Neuronal stem cell (in vitro differentiated cells): ENCODE results near the gene EXOC3.

Source experiments
- DNase-seq: peaks from one replicate; pipeline ENCODE4 v3.0.0-alpha.2; 2013; ENCODE audit warnings: low spot score
- H2AFZ ChIP-seq: one replicate; pipeline ENCODE4 v1.6.1; 2013; ENCODE audit warnings: mild to moderate bottlenecking, low read length, inconsistent platforms
- H2AK5ac ChIP-seq: 2 replicates; pipeline ENCODE4 v1.6.1; 2013; ENCODE audit warnings: low read depth, mild to moderate bottlenecking, inconsistent platforms, low read length, moderate library complexity, mixed read lengths
- H2BK120ac ChIP-seq: 2 replicates; pipeline ENCODE4 v1.6.1; 2013; ENCODE audit warnings: low read depth, mild to moderate bottlenecking, inconsistent platforms, low read length, moderate library complexity, mixed read lengths
- H2BK12ac ChIP-seq: one replicate; pipeline ENCODE4 v1.6.1; 2013; ENCODE audit warnings: low read length, inconsistent platforms
- H2BK15ac ChIP-seq: 2 replicates; pipeline ENCODE4 v1.6.1; 2013; ENCODE audit warnings: mild to moderate bottlenecking, low read length, inconsistent platforms, mixed read lengths
- H2BK5ac ChIP-seq: one replicate; pipeline ENCODE4 v1.6.1; 2013; ENCODE audit warnings: inconsistent platforms, mild to moderate bottlenecking, low read length, moderate library complexity
- H3K14ac ChIP-seq: one replicate; pipeline ENCODE4 v1.6.1; 2013; ENCODE audit warnings: low read length, inconsistent platforms
- H3K18ac ChIP-seq: 2 replicates; pipeline ENCODE4 v1.6.1; 2013; ENCODE audit warnings: low read length, inconsistent platforms
- H3K23ac ChIP-seq: 2 replicates; pipeline ENCODE4 v1.6.1; 2013; ENCODE audit warnings: low read depth, mild to moderate bottlenecking, mixed read lengths, low read length, inconsistent platforms; ENCODE audit not compliant: poor library complexity
- H3K27ac ChIP-seq: replicated peaks from 3 replicates; pipeline ENCODE4 v1.5.1; 2013; ENCODE audit warnings: low read length, inconsistent platforms
- H3K27me3 ChIP-seq, 3 experiments: 2 replicates each; pipeline ENCODE4 v1.6.1; 2013; ENCODE audit warnings: low read length in 3 of 3, mild to moderate bottlenecking in 2 of 3, inconsistent platforms in 1 of 3, low read depth in 1 of 3, mixed read lengths in 1 of 3, moderate library complexity in 1 of 3; ENCODE audit not compliant: control insufficient read depth in 3 of 3, insufficient read depth in 3 of 3
- H3K36me3 ChIP-seq, 2 donors: replicated peaks in 1 of 2; 2 replicates each; pipeline ENCODE4 v1.6.1; 2013; ENCODE audit warnings: low read length in 2 of 2; ENCODE audit not compliant: control insufficient read depth in 2 of 2, insufficient read depth in 2 of 2
- H3K4ac ChIP-seq: 2 replicates; pipeline ENCODE4 v1.6.1; 2013; ENCODE audit warnings: inconsistent platforms, mild to moderate bottlenecking, low read length, moderate library complexity
- H3K4me1 ChIP-seq, 2 donors: 1 replicate in 1 of 2; 2 replicates in 1 of 2; pipeline ENCODE4 v1.6.1; 2013; ENCODE audit warnings: low read length in 2 of 2, low read depth in 1 of 2; ENCODE audit not compliant: control insufficient read depth in 2 of 2, insufficient read depth in 1 of 2
- H3K4me2 ChIP-seq: one replicate; pipeline ENCODE4 v1.6.1; 2013; ENCODE audit warnings: mild to moderate bottlenecking, low read length, inconsistent platforms; ENCODE audit not compliant: insufficient read depth, poor library complexity, severe bottlenecking
- H3K4me3 ChIP-seq, 2 donors: 2 replicates each; pipeline ENCODE4 v1.5.1; 2013; ENCODE audit warnings: low read length in 2 of 2, mild to moderate bottlenecking in 2 of 2, inconsistent platforms in 1 of 2, moderate library complexity in 1 of 2
- H3K79me1 ChIP-seq: one replicate; pipeline ENCODE4 v1.6.1; 2013; ENCODE audit warnings: low read depth, mild to moderate bottlenecking, inconsistent platforms, low read length, moderate library complexity
- H3K9ac ChIP-seq: one replicate; pipeline ENCODE4 v1.6.1; 2013; ENCODE audit warnings: mild to moderate bottlenecking, low read depth, low read length, inconsistent platforms; ENCODE audit not compliant: poor library complexity
- H3K9me3 ChIP-seq, 2 donors: replicated peaks in 1 of 2; 2 replicates each; pipeline versions ENCODE3 to v1.6.1; 2013; ENCODE audit warnings: low read length in 2 of 2, mild to moderate bottlenecking in 2 of 2, inconsistent platforms in 1 of 2, low read depth in 1 of 2, mixed read lengths in 1 of 2, moderate library complexity in 1 of 2; ENCODE audit not compliant: control insufficient read depth in 2 of 2, insufficient read depth in 1 of 2
- H4K8ac ChIP-seq: one replicate; pipeline ENCODE4 v1.6.1; 2013; ENCODE audit warnings: low read depth, mild to moderate bottlenecking, inconsistent platforms, low read length, moderate library complexity
- H4K91ac ChIP-seq: one replicate; pipeline ENCODE4 v1.6.1; 2013; ENCODE audit warnings: low read length, low read depth, mild to moderate bottlenecking, inconsistent platforms; ENCODE audit not compliant: poor library complexity
- WGBS, 2 donors: extraction: QIAGEN DNeasy Blood & Tissue Kit; methylation state at CpG; one replicate each; pipeline ENCODE4 v1.1.7; 2013; ENCODE audit warnings: missing lambda C conversion rate in 2 of 2, mixed read lengths in 1 of 2; ENCODE audit not compliant: insufficient read length in 2 of 2, insufficient replicate concordance in 1 of 2; ENCODE audit errors: extremely low coverage in 2 of 2; 5-methylcytosine and 5-hydroxymethylcytosine counted together

Gene EXOC3

GRCh38 chr5:430214-430925 lies 12.6 kb upstream of the EXOC3 start:
- Histone ChIP-seq H3K36me3 (no peaks in the 10 kb centered on the region), H2BK15ac (peak overlapping the region; percentile 32), H4K8ac (no peak overlapping the region), H3K18ac (peak overlapping the region; percentile 68), H2BK120ac (peak overlapping the region; percentile 2), H3K4ac (no peak overlapping the region), H2AK5ac (peak overlapping the region; percentile 1), H2BK5ac (peak overlapping the region; percentile 15), H2BK12ac (no peak overlapping the region), H3K4me1 (no peaks in the 10 kb centered on the region), H3K23ac (no peak overlapping the region), H3K9me3 (peaks cover 0 to 8% of the 10 kb centered on the region in 2 donors), H3K9ac (no peak overlapping the region), H3K27me3 (no peaks in the 10 kb centered on the region), H3K27ac (no peak overlapping the region), H3K4me3 (no peak overlapping the region), H4K91ac (no peak overlapping the region), H3K4me2 (no peak overlapping the region), H3K79me1 (peaks cover 3% of the 10 kb centered on the region), H2AFZ (peak overlapping the region; percentile 31), H3K14ac (no peak overlapping the region)
- no peak for DNase-seq
- WGBS, 2 donors = no CpG with 5 or more reads among the region's 25 CpGs

GRCh38 chr5:431001-431710 lies 11.8 kb upstream of the EXOC3 start:
- H3K23ac ChIP-seq = peak overlapping the region; percentile 92
- no peak overlapping the region for H3K27ac ChIP-seq
- H2BK12ac ChIP-seq = no peak overlapping the region
- no peaks in the 10 kb centered on the region for H3K27me3 ChIP-seq
- no peak overlapping the region for H3K4ac ChIP-seq
- H3K4me1 ChIP-seq = no peaks in the 10 kb centered on the region
- no peak overlapping the region for H3K9ac ChIP-seq
- peak overlapping the region; percentile 19 for H3K18ac ChIP-seq
- no peak overlapping the region for H4K91ac ChIP-seq
- H3K14ac ChIP-seq = no peak overlapping the region
- no peak overlapping the region for H2BK15ac ChIP-seq
- H2BK5ac ChIP-seq = peak overlapping the region; percentile 13
- peak overlapping the region; percentile 57 for H2AK5ac ChIP-seq
- no peak overlapping the region for H3K4me2 ChIP-seq
- peaks cover 3% of the 10 kb centered on the region for H3K79me1 ChIP-seq
- peaks cover 0 to 8% of the 10 kb centered on the region in 2 donors for H3K9me3 ChIP-seq
- peak; percentile 45 for DNase-seq
- no CpG with 5 or more reads among the region's 18 CpGs for whole genome bisulfite sequencing, 2 donors
- H2AFZ ChIP-seq = peak overlapping the region; percentile 31
- H3K4me3 ChIP-seq = no peak overlapping the region
- H2BK120ac ChIP-seq = no peak overlapping the region
- no peaks in the 10 kb centered on the region for H3K36me3 ChIP-seq
- no peak overlapping the region for H4K8ac ChIP-seq

GRCh38 chr5:431711-432050 lies 11.3 kb upstream of the EXOC3 start:
- H3K79me1 ChIP-seq = peaks cover 3% of the 10 kb centered on the region
- no peak for DNase-seq

GRCh38 chr5:432201-432927 lies 10.6 kb upstream of the EXOC3 start:
- peaks cover 0 to 3% (median 0%) of the 10 kb centered on the region in 3 experiments for H3K27me3 ChIP-seq
- H3K18ac ChIP-seq = no peak overlapping the region
- H3K4me3 ChIP-seq = no peak overlapping the region
- H3K27ac ChIP-seq = no peak overlapping the region
- H3K4me2 ChIP-seq = no peak overlapping the region
- H2BK120ac ChIP-seq = no peak overlapping the region
- no peak overlapping the region for H2BK15ac ChIP-seq
- no peak overlapping the region for H2BK12ac ChIP-seq
- H2AK5ac ChIP-seq = peak overlapping the region; percentile 70
- DNase-seq = no peak
- no peak overlapping the region for H4K8ac ChIP-seq
- H3K9ac ChIP-seq = no peak overlapping the region
- no peak overlapping the region for H3K4ac ChIP-seq
- no peak overlapping the region for H3K23ac ChIP-seq
- H3K36me3 ChIP-seq = no peaks in the 10 kb centered on the region
- peak overlapping the region; percentile 8 for H2AFZ ChIP-seq
- H2BK5ac ChIP-seq = no peak overlapping the region
- peak overlapping the region; percentile 71 for H3K14ac ChIP-seq
- peaks cover 3% of the 10 kb centered on the region for H3K79me1 ChIP-seq
- H3K4me1 ChIP-seq = no peaks in the 10 kb centered on the region
- no CpG with 5 or more reads among the region's 18 CpGs for WGBS, 2 donors
- H4K91ac ChIP-seq = no peak overlapping the region
- H3K9me3 ChIP-seq = peaks cover 0 to 8% of the 10 kb centered on the region in 2 donors

More at GRCh38 chr5:431711-432050, 11.3 kb upstream of the EXOC3 start:
- Histone ChIP-seq H3K27me3 (no peaks in the 10 kb centered on the region), H3K9me3 (peaks cover 0 to 8% of the 10 kb centered on the region in 2 donors), H3K9ac (no peak overlapping the region), H3K4me3 (no peak overlapping the region), H2AFZ (no peak overlapping the region), H2BK120ac (no peak overlapping the region), H3K4me2 (no peak overlapping the region), H3K14ac (no peak overlapping the region), H2BK5ac (no peak overlapping the region), H4K8ac (no peak overlapping the region), H3K27ac (no peak overlapping the region), H3K23ac (no peak overlapping the region), H2BK15ac (no peak overlapping the region), H3K4ac (no peak overlapping the region), H3K36me3 (no peaks in the 10 kb centered on the region), H4K91ac (no peak overlapping the region), H2BK12ac (no peak overlapping the region), H2AK5ac (peak overlapping the region; percentile 57), H3K4me1 (no peaks in the 10 kb centered on the region), H3K18ac (no peak overlapping the region)
- no CpG with 5 or more reads among the region's 4 CpGs for WGBS, 2 donors
